ENCODE results near the gene ZC3H11A.

- TF ChIP-seq, protein P1, sequence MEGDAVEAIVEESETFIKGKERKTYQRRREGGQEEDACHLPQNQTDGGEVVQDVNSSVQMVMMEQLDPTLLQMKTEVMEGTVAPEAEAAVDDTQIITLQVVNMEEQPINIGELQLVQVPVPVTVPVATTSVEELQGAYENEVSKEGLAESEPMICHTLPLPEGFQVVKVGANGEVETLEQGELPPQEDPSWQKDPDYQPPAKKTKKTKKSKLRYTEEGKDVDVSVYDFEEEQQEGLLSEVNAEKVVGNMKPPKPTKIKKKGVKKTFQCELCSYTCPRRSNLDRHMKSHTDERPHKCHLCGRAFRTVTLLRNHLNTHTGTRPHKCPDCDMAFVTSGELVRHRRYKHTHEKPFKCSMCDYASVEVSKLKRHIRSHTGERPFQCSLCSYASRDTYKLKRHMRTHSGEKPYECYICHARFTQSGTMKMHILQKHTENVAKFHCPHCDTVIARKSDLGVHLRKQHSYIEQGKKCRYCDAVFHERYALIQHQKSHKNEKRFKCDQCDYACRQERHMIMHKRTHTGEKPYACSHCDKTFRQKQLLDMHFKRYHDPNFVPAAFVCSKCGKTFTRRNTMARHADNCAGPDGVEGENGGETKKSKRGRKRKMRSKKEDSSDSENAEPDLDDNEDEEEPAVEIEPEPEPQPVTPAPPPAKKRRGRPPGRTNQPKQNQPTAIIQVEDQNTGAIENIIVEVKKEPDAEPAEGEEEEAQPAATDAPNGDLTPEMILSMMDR (IDR thresholded peaks at IDR 0.05) = no peak
- TF ChIP-seq POLR2A (IDR thresholded peaks at IDR 0.05; ENCODE audit: low read depth) (no peak), EP300 (IDR thresholded peaks at IDR 0.05) (no peak), POLR2AphosphoS5 (IDR thresholded peaks at IDR 0.05) (no peak)
Observed at GRCh38 chr1:203756036-203756435, 39.4 kb upstream of the ZC3H11A start.
